SHP77 (cell line): ENCODE results near the gene PLCD1.
"Not testable (repeated sequence)": the region's sequence is repeated elsewhere in the genome, so short reads cannot be mapped to it uniquely, and the experiment has no call there.

Experiments
- DNase-seq, 2 experiments: peaks; one replicate each; lab custom pipeline; 2025; lab: John Stamatoyannopoulos, UW

The PLCD1 gene

GRCh38 chr3:38036906-38037305 lies 7.5 kb upstream of the PLCD1 start:
- DNase-seq = no peak

- DNase-seq = no peak
These were observed 6.8 kb upstream of the PLCD1 start for GRCh38 chr3:38036286-38036685.

GRCh38 chr3:38034335-38034734 lies 4.9 kb upstream of the PLCD1 start:
- not testable (repeated sequence) for DNase-seq

- not testable (repeated sequence) for DNase-seq
These were observed 4.1 kb upstream of the PLCD1 start for GRCh38 chr3:38033586-38033985.

- DNase-seq = no peak
These were observed 3.0 kb upstream of the PLCD1 start for GRCh38 chr3:38032328-38032865.

- DNase-seq = no peak
These were observed 1.9 kb upstream of the PLCD1 start for GRCh38 chr3:38031022-38031994.

- no peak for DNase-seq
These were observed 932 bp upstream of the PLCD1 start for GRCh38 chr3:38030126-38031021.

- no peak for DNase-seq
These were observed 651 bp downstream of the PLCD1 start for GRCh38 chr3:38028621-38029361.

- DNase-seq = no peak
These were observed 1.7 kb downstream of the PLCD1 start for GRCh38 chr3:38027466-38028465.

GRCh38 chr3:38026856-38027255 lies 2.6 kb downstream of the PLCD1 start:
- DNase-seq = no peak

- no peak for DNase-seq
These were observed 6.3 kb downstream of the PLCD1 start for GRCh38 chr3:38022896-38023709.

- DNase-seq = no peak
These were observed 7.1 kb downstream of the PLCD1 start for GRCh38 chr3:38022301-38022700.

GRCh38 chr3:38021196-38021595 lies 8.2 kb downstream of the PLCD1 start:
- no peak for DNase-seq

GRCh38 chr3:38020342-38020726 lies 9.1 kb downstream of the PLCD1 start:
- DNase-seq = no peak

GRCh38 chr3:38019658-38020341 lies 9.6 kb downstream of the PLCD1 start:
- no peak for DNase-seq

- DNase-seq = no peak
These were observed 10.9 kb downstream of the PLCD1 start for GRCh38 chr3:38018296-38019266.

GRCh38 chr3:38017445-38018295 lies 11.8 kb downstream of the PLCD1 start:
- no peak for DNase-seq
